ENCODE measurements around the gene FASTKD1.
"Not testable (repeated sequence)": the region's sequence is repeated elsewhere in the genome, so short reads cannot be mapped to it uniquely, and the experiment has no call there.

FASTKD1 gene

GRCh38 chr2:169573160-169573973 is at the start of gene FASTKD1:
Gene FASTKD1, minus strand, starts transcription at chr2:169573865. Its CDS starts 1,836 bp downstream, at chr2:169572029.
- DNase-seq = peak; percentile 61 to 95 (median 86)

GRCh38 chr2:169623235-169623634 is 49.6 kb upstream of the FASTKD1 start:
- DNase-seq = no peak

DNA sequence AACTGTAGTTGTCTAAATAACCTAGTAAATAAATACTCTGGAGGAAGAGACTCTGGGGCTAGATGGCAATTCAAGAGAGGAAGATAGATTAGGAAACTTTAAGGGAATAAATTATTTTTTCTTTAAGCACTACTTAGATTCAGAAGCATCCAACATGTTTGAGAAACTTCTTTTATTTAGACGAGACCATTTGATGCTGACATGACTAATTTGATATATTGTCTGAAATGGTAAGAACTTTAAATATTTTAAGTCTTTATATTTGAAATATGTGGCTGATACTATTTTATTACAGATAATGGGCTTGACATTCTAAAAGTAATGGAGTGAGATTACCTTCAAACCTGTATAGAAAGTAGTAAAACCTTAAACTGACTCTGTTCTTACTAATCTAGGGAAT is 46.8 kb upstream of the FASTKD1 start:
- DNase-seq = no peak

DNA sequence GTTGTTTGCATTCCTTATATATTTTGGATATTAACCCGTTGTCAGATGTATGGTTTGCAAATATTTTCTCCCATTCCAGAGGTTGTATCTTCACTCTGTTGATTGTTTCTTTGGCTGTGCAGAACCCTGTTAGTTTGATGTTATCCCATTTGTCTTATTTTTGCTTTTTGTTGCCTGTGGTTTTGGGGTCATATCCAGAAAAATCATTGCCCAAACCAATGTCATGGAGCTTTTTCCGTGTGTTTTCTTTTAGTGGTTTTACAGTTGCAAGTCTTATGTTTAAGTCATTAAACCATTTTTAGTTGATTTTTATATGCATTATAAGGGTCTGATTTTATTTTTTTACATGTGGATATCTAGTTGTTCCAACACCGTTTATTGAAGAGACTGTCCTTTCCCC is 46.3 kb upstream of the FASTKD1 start:
- DNase-seq = no peak

DNA sequence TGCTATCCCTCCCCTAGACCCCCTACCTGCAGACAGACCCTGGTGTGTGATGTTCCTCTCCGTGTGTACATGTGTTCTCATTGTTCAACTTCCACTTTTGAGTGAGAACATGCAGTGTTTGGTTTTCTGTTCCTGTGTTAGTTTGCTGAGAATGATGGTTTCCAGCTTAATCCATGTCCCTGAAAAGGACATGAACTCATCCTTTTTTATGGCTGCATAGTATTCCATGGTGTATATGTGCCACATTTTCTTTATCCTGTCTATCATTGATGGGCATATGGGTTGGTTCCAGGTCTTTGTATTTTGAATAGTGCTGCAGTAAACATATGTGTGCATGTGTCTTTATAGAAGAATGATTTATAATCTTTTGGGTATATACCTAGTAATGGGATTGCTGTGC is 42.3 kb upstream of the FASTKD1 start:
- DNase-seq = not testable (repeated sequence)

DNA sequence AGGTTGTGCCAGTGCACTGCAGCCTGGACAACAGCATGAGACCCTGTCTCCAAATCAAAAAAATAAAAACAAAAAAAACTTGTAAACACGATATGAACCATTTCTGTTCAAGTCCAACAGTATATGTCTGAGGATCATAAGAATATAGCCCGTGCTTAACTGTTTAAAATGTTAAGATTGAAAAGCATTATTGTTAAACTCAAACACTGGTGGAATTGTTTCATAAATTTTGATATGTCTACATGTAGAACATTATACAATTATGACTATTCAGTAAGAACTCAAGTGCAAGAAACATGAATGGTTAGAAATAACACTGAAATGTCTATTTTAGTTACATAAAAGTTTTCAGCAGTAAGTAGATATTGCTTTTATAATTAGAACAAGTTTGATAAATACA is 40.2 kb upstream of the FASTKD1 start:
- no peak for DNase-seq

DNA sequence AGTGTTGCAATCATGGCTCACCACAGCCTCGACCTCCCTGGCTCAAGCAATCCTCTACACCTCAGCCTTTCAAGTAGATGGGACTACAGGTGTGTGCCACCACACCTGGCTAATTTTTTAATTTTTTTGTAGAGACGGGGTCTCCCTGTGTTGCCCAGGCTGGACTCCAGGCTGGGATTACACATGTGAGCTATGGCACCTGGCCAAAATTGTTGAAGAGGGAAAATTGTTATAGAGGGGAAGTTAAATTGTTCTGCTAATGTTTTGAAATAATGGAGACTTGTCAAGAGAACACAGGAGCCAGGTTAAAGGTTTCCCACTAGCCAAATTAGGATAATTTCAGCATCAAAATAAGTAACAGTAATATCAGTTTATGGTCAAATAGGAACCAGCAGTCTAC is 35.6 kb upstream of the FASTKD1 start:
- DNase-seq = no peak

DNA sequence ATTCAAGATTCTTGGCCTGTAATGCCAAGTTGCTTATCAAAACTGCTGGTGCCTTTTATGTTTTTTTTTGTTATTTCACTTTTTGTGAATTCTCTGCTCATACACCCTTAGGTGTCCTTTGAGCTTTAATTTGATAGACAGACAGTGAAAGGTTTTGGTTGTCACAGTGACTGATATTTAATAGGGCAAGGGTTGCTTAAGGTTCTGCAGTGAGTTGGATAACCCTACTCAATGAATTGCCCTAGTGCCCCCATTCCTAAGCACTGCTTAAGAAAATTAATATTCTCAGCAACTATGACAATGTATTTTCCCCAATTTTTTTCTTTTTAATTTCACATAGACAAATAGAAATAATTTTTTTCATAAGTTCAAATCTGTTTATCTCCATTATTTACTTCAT is 25.9 kb upstream of the FASTKD1 start:
- DNase-seq = no peak

DNA sequence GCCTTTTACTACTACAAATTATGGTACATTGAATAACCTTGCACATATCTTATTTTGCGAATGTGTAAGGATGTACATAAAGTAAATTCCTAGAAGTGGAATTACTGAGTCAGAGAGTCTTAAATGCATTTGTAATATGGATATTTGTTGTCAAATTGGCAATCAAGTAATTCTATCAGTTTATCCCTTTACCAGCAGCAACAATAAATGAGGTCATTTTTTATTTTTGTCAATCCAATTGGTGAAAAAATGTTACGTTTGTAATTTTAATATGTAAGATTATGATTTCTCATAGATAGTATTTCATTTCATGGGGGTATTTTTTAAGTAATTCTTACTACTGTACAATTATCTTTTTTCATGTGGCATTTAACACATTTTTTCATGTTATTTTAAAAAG is 25.3 kb upstream of the FASTKD1 start:
- no peak for DNase-seq

- DNase-seq = not testable (repeated sequence)
Observed at GRCh38 chr2:169596546-169596945, 22.9 kb upstream of the FASTKD1 start.

DNA sequence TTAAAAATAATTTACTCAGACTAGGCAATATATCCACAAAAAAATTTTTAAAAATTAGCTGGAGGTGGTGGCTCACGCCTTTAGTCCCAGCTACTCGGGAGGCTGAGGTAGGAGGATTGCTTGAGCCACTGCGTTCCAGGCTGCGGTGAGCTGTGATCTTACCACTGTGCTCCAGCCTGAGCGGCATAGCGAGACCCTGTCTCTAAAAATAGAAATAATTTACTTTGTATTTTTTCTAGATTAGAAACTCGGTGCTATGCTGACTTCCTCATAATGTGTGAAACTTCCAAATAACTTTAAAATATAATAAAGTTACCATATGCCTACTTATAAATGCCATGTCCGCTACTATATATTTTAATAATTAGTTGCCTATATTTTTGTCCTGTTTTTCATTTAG is 17.1 kb upstream of the FASTKD1 start:
- no peak for DNase-seq

- DNase-seq = no peak
Observed at GRCh38 chr2:169585673-169586072, 12.0 kb upstream of the FASTKD1 start.

- DNase-seq = peak; percentile 56 to 93 (median 83)
Observed at GRCh38 chr2:169584005-169584877, 10.6 kb upstream of the FASTKD1 start, which contains the start of gene PPIG. Gene PPIG, plus strand, starts transcription at chr2:169584351. Its CDS starts 19,691 bp downstream, at chr2:169604042.

DNA sequence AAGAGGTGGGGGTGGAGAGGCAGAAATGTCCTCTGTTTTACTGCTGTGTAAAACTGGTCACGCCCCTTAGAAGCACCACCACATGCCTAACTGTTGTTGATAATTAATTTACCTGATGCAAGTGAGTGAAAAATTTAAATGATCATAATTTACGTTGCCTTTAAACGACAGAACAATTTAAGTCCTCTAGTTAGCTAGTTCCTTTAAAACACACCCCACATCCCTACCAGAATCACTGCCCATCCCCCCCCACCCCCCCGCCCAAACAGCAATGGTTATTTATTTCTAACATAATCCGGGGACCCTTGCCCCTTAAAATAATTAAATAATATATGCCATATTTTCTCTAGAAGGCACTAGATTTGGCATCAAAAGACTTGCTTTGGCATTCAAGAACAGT is 9.9 kb upstream of the FASTKD1 start:
- DNase-seq = no peak

GRCh38 chr2:169582552-169583266 is 9.0 kb upstream of the FASTKD1 start:
- DNase-seq = not testable (repeated sequence)

DNA sequence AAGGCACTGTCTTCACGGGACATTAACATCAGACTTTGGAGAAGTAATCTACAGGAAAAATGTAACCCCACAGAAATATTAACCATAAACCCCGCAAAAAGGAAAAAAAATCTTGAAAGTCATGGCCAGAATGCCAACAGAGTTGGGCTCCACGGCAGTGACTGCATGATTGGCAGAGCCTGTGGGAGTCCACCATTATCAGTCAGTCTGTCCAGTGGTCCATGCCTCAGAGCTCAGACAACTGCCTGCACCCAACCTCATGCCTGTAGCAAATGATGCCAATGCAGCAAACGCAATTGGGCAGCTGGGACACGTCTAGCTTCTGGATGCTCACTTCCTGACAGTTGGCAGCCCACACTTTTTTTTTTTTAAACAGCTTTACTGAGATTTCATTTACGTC is 5.4 kb upstream of the FASTKD1 start:
- DNase-seq = no peak

- DNase-seq = not testable (repeated sequence)
Observed at GRCh38 chr2:169575264-169575663, 1.6 kb upstream of the FASTKD1 start.

GRCh38 chr2:169574539-169574938 is 874 bp upstream of the FASTKD1 start:
- DNase-seq = not testable (repeated sequence)

GRCh38 chr2:169573974-169574299 is 272 bp upstream of the FASTKD1 start:
- no peak for DNase-seq

DNA sequence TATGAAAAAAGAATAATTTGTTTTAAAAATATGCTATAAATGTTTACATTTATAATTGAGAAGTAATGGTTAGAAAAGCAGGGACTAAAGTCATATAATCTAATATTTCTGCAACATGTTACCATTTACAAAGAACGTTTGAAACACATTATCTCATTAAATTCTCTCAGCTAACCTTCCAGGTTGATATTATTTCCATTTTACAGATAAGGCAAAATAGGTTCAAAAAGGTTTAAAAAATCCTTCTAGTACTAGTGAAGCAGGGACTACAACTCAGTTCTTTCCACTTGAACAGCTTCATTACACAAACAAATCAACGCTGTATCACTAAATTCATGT is 875 bp downstream of the FASTKD1 start:
- no peak for DNase-seq

DNA sequence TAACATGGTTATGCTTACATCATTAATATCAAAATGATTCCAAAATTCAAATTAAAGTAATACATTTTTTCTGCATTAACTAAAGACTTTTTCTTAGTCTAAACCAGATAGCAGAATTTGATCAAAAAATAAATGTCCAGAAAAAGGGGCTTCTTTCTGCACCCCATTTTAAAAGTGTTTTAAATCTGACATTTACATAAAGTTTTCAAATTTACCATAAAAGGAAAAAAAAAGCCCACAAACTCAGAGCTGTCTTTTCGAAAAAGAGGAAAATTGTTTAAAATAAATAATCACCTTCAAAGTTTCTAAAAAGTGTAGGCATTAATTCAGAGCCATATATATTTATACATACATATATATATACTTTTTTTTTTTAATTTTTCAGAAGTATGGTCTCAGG is 1.5 kb downstream of the FASTKD1 start:
- DNase-seq = no peak

- no peak for DNase-seq
Observed at GRCh38 chr2:169571571-169571970, 2.1 kb downstream of the FASTKD1 start.

Measured in anterior cingulate cortex (tissue), 58 donors.